GM19455 (cell line): Measurements from ENCODE around the gene DENND2A.
"Not testable (repeated sequence)": the region's sequence is repeated elsewhere in the genome, so short reads cannot be mapped to it uniquely, and the experiment has no call there.

Experiments
- ATAC-seq: cut with Tn5 transposase; IDR thresholded peaks from one replicate; pipeline ENCODE4 v1.9.1; 2021; ENCODE audit not compliant: unreplicated experiment

Gene DENND2A

DNA sequence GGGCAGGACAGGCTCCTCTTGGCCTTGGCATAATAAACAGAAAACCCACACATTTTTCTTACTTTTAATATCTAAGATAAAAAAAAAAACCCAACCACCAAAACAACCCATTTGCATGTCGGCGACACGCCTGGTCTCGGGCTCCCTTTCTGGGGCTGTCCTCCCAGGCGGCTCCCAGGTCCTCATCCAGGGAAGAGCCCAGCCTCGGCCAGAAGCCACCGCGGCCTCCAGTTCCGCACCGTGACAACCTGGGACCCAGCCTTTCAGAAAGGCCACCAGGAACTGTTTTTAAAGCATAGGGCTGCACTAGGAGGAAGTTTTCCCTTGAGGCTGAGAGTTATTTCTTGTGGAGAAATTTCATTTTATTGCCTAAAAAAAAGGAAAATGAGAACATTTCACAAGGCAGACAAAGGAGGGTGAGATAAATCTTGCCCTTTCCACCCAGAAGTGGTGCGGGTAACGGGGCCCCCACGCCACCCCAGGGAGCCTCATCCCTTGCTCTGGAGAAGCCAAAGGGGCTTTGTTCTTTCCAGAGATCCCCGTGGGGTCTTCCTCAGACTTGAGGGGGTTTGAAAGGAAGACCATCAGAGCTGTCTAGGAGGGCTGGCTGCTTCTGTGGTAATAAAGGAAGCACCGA is 122.1 kb downstream of the DENND2A start:
- no peak for ATAC-seq

DNA sequence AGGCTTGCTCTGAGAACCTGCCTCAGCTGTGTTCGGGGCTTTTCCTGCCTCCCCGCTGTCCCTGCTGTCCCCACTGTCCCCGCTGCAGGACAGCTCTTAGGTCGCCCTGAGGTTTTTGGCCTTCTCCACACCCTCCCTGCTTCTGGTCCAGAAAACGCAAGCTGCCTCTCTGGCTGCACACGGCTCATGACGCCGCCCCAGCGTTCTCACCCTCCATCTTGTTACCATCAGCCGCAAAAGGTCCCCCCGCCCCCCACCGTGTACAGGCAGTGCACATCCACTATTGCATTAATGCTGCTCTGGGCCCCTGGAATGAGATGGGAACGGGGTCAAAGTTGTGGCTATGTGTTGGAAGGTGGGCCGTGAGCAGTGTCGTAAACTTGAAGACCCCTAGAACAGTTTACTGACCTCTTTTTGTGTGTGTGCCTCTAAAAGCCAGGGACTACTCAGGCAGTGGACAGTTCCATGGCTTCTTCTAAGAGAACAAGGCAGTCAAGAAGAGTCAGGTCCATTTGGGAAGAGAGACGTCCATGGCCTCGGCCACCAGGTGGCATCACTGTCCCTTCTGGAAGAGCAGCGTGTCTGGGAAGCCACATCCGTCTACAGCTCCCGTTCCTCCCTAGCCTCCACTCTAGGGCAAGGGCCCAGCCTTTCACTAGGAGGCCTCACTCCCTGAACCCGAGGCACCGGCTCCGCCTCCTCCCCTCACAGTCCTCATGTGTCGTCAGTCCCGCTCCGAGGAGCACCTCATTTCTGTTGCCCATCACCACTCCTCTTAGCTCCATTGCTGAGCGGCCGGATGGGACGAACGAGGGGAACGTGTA is 122.9 kb downstream of the DENND2A start:
- peak; percentile 76 for ATAC-seq

DNA sequence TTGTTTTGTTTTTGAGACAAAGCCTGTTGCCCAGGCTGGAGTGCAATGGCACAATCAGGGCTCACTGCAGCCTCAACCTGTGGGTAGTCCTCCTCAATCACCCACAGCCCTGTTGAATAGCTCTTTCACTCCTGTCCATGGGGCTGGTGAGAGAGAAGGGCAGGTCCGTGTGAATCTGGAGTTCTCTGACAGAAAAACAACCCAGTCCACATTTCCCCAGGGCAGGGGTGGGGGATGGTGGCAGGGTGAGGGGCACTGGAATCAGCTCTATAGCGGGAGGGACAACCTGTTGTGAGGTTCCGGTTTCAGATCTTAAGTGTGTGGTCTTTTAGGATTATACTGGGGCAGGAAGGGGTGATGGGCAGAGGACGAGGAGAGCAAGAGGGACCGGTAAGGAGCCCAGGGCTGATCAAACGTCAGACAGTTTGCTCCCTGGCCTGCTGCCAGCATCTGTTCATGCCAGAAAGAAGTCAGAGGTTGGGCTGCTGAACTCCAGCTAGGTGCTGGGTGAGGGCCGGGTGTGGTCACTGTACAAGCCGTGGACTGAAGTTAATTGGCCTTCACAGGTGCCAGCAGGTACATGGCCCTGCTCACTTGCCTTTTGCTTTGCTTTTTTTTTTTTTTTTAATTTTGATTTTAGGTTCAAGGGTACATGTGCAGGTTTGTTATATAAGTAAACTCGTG is 128.2 kb downstream of the DENND2A start:
- ATAC-seq = no peak

DNA sequence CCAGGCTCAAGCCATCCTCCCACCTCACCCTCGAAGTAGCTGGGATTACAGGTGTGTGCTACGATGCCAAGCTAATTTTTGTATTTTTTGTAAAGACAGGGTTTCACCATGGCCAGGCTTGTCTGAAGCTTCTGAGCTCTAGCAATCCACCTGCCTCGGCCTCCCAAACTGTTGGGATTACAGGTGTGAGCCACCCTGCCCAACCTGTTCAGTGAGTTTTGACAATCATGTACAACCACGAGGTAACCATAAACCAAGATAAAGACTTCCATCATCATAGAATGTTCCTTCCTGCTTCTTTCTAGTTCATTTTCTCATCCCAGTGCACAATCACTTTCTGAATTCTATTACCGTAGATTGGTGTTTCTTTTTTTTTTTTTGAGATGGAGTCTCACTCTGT is 130.8 kb downstream of the DENND2A start:
- ATAC-seq = no peak

DNA sequence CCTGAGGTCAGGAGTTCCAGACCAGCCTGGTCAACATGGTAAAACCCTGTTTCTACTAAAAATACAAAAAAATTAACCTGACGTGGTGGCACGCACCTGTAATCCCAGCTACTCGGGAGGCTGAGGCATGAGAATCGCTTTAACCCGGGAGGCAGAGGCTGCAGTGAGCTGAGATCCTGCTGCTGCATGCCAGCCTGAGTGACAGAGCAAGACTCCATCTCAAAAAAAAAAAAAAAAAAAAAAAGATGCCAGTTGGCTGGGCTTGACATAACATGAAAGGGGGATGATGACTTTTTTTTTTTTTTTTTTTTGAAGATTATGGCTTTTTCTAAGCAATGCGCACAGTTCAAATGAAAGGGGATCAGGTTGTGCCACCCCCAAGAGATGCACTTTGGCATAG is 133.1 kb downstream of the DENND2A start:
- ATAC-seq = not testable (repeated sequence)

DNA sequence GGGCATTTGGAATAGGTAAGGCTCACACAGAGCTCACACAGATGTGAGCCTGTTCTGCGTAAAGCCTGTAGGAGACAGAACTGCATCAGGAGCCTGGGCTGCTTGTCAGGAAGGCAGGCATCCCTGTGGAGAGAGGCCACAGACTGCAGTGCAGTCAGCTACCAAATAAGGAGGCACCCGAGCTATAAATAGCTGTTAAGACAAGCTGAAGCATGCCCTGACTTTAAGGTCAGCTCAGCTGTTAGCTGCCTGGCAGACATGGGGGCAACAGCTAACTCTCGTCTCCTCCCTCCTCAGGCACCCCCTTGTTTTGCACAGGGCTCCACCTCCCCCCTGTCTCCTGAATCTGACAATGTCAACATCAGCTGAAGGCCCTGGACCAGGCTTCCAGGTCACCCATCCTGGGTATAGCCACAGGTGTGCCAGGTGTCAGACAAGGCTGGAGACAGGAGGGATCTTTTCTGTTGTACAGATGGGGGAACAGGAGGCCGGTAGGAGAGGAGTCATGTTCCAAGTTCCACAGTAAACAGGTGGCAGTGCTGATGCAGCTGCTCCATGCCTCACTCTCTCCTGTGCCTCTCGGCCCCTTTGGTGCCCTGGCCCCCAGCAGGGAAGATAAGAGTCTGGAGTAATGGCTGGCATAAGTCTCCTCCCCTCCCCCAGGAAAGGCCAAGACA is 133.7 kb downstream of the DENND2A start:
- ATAC-seq = no peak

DNA sequence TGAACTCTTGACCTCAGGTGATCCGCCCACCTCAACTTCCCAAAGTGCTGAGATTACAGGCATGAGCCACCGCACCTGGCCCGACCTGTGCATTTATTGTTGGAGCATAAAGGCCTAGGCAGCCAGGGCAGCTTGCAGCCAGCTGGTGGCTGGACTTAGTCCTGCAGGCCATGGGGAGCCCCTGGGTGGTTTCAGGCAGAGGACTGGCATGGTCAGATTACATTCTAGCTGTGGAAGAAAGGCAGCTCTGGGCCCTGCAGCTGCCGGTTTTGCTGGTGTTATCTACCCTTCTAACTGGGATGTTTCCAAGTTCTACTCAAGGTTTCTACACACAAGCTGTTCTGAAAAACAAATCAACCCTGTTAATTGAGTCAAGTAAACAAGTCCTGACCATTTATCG is 138.6 kb downstream of the DENND2A start:
- ATAC-seq = no peak

DNA sequence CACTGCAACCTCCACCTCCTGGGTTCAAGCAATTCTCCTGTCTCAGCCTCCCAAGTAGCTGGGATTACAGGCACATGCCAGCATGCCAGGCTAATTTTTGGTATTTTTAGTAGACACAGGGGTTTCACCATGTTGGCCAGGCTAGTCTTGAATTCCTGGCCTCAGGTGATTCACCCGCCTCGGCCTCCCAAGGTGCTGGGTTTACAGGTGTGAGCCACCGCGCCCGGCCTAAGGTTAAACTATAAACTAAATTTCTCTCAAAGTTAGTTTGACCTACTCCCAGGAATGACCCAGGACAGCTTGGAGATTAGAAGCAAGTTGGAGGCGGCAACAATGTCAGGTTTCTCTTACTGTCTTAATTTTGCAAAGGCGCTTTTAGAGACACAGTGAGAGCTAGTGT is 142.8 kb downstream of the DENND2A start:
- not testable (repeated sequence) for ATAC-seq

DNA sequence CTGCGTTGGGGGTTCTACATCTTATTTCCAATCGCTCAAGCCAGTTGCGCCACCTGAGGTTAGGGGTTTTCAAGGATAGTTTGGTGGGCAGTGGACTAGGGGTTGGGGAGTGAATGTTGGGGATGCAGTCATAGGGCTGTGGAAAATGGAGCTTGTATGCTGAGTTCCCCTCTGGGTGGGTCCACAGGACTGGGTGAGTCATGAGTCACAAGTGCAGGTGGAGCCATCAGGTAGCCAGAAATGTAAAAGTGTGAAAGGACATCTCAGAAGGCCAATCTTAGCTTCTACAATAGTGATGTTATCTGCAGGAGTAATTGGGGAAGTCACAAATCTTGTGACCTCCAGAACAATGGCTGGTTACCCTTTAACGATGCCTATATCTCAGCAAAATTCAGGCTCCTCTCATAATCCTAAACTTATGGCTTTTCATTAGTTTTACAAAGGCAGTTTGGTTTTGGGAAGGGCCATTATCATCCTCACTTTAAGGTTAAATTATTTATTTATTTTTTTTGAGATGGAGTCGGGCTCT is 143.3 kb downstream of the DENND2A start:
- ATAC-seq = no peak

DNA sequence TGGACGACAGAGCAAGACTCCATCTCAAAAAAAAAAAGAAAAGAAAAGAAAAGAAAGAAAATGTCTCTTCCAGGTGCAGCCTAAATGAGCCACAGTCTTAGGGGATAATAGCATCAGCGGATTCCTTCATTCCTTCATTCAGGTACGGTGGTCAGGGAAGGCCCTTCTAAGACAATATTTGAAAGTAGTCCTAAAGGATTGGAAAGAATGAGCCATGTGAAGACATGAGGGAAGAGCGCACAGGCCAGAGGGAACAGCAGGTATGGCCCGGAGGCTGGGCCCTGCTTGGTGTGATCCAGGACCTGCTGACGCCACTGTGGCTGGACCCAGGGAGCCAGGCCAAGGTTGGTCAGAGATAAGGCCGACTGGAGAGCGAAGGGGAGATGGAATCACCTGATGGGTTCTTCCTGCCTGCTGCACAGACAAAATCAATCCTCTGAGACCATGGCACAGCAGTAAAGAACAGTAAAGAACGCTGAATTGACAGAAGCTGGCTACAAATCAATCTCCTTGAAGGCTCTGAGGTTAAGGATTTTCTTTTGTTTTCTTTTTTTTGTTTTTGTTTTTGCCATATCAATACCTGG is 145.0 kb downstream of the DENND2A start:
- no peak for ATAC-seq

DNA sequence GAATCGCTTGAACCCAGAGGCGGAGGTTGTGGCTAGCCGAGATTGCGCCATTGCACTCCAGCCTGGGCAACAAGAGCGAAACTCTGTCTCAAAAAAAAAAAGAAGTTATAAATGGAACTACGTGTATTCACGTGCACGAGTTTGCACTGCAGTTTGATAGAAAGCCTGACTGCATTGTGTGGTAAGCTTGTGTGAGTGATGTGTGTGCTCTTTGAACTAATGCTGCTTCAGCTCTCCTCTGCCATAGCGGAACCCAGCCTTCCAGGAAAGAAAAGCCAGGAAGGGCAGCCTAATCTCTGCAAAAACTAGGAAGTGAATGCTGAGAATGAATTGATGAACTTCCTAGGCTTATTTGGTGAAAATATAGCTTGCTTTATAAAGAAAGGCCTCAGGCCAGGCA is 145.7 kb downstream of the DENND2A start:
- no peak for ATAC-seq

DNA sequence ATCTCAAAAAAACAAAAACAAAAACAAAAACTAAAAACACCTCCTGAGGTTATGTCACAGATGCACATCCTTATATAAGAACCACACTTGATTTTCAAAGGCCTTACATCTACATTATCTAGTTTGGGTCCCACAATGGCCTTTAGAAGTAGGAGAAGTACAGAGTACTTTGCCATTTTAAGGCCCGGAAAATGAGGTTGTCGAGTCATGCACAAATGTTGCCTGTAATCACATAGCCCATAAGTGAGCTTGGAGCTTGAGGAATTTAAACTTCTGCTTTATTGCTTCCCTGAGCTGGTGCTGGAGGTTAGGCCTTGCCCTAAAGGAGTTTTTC is 151.6 kb downstream of the DENND2A start:
- ATAC-seq = no peak

DNA sequence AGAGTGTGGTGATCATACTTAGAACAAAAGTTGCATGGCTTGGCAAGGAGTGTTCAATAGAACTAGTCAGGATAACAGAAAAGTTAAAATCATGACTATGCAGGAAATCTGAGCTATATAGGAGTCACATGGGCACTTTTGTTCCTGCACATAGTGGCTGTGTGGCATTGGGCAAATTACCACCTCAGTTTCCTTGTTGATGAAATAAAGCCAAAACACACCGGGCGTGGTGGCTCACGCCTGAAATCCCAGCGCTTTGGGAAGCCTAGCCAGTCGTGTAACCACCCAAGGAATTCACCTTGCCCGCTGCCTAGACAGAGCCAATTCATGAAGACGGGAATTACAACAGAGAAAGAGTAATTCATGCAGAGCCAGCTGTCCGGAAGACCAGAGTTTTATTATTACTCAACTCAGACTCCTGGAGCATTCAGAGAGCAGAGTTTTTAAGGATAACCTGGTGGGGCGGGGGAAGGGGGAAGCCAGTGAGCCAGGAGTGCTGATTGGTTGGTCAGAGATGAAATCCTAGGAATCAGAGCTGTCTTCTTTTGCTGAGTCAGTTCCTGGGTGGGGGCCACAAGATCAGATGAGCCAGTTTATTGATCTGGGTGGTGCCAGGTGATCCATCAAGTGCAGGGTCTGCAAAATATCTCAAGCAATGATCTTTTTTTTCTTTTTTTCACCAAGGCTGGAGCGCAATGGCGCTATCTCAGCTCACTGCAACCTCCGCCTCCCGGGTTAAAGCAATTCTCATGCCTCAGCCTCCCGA is 154.9 kb downstream of the DENND2A start:
- ATAC-seq = no peak

DNA sequence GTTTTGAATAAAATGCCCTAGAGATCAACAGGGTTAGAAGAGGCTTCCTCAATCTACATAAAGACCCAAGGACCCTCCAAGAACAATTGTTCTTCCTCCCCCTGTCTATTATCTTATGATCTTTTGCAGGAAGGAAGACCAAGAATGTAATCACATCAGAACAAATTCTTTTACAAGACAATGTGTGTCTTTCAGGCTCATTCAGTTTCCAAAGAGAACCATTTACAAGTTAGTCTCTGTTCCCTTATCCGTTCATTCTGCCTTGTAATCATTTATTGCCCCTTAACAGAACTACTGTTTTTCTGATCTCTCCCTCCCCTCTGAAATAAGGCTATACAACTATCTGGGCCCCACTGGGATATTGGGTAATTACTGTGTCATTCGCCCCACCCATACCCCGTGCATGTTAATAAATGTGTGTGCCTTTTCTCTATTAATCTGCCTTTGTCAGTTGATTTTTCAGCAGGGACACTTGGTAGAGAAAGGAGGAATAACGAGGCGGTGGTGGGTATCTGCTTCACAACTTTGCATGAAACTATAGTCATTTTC is 155.6 kb downstream of the DENND2A start:
- ATAC-seq = no peak

DNA sequence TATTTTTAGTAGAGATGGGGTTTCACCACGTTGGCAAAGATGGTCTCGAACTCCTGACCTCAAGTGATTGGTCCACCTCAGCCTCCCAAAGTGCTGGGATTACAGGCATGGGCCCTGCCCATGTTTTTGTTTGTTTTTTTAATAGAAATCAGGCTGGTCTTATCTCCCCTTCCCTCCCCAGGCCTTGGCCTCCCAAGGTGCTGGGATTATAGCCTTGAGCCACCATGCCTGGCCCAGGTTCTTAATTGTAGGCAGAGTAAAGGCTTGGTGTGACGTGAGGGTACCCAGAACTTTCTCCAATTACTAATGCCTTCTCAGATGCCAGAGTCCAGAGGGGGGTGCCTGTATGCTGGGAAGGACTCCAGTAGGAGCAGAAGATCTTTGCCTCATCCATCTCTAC is 156.1 kb downstream of the DENND2A start:
- ATAC-seq = no peak

DNA sequence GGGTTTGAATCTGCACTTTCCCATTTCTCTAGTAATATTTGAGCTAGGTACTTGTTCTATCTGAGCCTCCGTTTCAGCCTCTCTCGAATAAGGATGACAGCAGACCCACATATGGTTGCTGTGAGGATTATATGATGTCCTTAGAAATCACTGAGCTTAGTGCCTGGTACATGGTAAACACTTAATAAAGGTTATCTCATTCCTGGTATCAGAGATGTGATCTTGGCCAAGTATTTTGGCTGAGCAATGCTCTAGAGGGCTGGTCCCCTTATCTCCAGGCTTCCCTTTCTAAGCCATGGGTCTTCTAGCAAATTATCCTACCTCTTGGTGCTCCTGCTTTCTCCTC is 160.9 kb downstream of the DENND2A start:
- ATAC-seq = no peak

DNA sequence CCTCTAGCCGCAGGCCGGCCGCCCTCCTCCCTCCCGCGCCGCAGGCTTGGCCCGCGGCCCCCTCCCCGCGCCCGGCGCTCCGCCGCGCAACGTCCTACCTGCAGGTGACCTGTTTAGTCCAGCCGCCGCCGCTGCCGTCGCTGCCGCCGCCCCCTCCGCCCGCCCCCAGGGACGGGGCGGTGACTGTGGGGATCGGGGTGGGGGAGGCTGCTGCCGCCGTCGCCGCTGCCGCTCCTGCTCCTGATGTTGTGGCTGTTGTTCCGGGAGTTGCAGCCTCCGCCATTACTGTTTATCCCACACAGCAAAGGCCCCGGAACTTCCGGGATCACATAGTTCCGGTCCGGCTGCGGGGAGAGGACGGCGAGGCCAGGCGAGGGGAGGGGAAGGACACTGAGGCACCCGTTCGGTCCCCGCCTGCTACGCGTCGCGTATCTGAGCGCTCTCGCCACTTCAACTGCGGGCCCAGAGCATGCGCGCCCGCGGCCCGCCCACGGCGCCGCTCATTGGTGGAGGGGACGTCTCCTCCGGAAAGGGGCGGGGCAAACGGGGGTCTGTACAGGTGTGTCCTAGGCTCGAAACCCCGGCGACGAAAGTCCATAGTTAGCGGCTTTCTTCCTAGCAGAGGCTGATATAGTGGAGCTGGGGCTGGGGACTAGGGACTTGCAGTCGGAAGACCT is 161.4 kb downstream of the DENND2A start, which contains the start of gene MKRN1:
Gene MKRN1 (minus strand): TSS at position 444 of the 677 bp plus-strand sequence. CDS start 161 bp downstream, at position 283.
- peak; percentile 88 for ATAC-seq

DNA sequence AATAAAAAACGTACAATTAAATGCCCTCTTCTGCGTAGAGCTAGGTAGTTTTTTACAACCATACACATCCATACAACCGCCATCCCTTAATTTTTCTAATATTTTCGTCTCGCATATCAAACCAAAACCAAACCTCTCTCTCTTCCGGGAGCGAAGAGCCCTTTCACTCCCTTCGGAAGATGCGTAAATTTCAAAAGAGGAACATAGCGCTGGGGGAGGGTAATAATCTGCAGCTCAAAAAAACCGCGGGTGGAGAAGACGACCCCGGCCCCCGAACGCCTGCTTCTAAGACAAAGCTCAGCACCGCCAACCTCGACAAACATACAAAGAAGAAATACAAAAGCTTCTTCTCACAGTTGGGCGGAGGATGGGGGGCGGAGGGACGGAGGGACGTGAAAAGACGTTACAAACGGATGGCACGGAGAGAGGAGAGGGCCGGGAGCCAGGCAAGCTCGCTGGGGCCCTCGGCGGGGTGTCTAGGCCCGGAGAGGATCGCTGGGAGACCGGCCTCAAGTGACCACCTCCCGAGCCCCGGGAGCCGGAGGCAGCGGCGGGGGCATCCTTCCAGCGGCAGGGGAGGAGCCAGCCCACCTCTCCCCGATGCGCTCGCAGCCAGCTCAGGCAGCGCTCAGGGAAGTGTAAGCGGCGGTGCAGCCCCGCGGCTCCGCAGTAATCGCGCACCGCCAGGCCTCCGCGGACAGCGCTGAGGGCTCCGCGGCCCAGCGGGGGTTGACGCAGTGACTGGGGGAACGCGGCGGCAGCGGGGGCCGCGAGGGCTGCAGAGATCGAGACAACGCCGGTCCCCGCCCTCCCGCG is 162.2 kb downstream of the DENND2A start:
- peak; percentile 29 for ATAC-seq
